Ascending aorta (tissue), 2 donors: ENCODE results near the gene CEACAM16. TPM values are rescaled to one million over a fixed set of nuclear protein-coding genes. Genes with fewer than 3 reads are reported as not detected.
"Not testable (repeated sequence)": the region's sequence is repeated elsewhere in the genome, so short reads cannot be mapped to it uniquely, and the experiment has no call there.

Experiments used
- DNase-seq, 2 donors: peaks; one replicate each; pipeline ENCODE4 v3.0.0-alpha.2; 2019; ENCODE audit warnings: low spot score in 2 of 2
- H3K27ac ChIP-seq, 2 donors: fragments of 200-600 bp; sonication (generic); one replicate each; pipeline ENCODE4 v1.5.1; 2016 to 2017; ENCODE audit warnings: mild to moderate bottlenecking in 1 of 2
- H3K27me3 ChIP-seq: fragments of 200-600 bp; sonication (generic); one replicate; pipeline ENCODE4 v1.5.1; 2017
- H3K36me3 ChIP-seq, 2 donors: fragments of 200-600 bp; sonication (generic); one replicate each; pipeline ENCODE4 v1.5.1; 2016
- H3K4me1 ChIP-seq, 2 donors: fragments of 200-600 bp; sonication (generic); one replicate each; pipeline ENCODE4 v1.5.1; 2016 to 2017; ENCODE audit warnings: mild to moderate bottlenecking in 1 of 2
- H3K4me3 ChIP-seq, 2 donors: fragments of 200-600 bp; sonication (generic); one replicate each; pipeline ENCODE4 v1.5.1; 2016 to 2017; ENCODE audit warnings: mild to moderate bottlenecking in 1 of 2
- H3K9me3 ChIP-seq, 2 donors: fragments of 200-600 bp; sonication (generic); one replicate each; pipeline ENCODE4 v1.5.1; 2016
- CTCF ChIP-seq, 3 experiments: fragments of 200-600 bp in 2 of 3; fragments of 450-650 bp in 1 of 3; sonication (generic) in 2 of 3; IDR thresholded peaks; one replicate each; pipeline ENCODE4 v1.5.1; 2016 to 2019; ENCODE audit warnings: antibody characterized with exemption in 3 of 3, mild to moderate bottlenecking in 1 of 3, moderate library complexity in 1 of 3
- intact Hi-C: fragments of 100-400 bp; cut with DNase I; formaldehyde crosslinking; loops from one replicate; pipeline ENCODE4 v1.15.1; 2023
- total RNA-seq: library from RNA; depleted of rRNA; stranded (reverse); fragments of >200 nt; gene quantifications from one replicate; pipeline ENCODE4 v1.1.0, GENCODE V29; 2016

Gene CEACAM16
- total RNA-seq, 1 donor from 2014 or later, result not detected

- Histone ChIP-seq H3K4me3 (no peak overlapping the region), H3K27ac (no peak overlapping the region), H3K27me3 (no peaks in the 10 kb centered on the region), H3K36me3 (peaks cover 10 to 13% of the 10 kb centered on the region in 2 donors), H3K9me3 (no peaks in the 10 kb centered on the region), H3K4me1 (no peaks in the 10 kb centered on the region)
- intact Hi-C loops, result no loop called here
- TF ChIP-seq CTCF (IDR thresholded peaks at IDR 0.05), result no peak
- DNase-seq, result no peak
Observed at GRCh38 chr19:44680536-44680935, 18.4 kb upstream of the CEACAM16 start.

- Histone ChIP-seq H3K4me3 (no peak overlapping the region), H3K4me1 (no peaks in the 10 kb centered on the region), H3K9me3 (no peaks in the 10 kb centered on the region), H3K27ac (no peak overlapping the region), H3K36me3 (peaks cover 10% of the 10 kb centered on the region in 2 donors), H3K27me3 (no peaks in the 10 kb centered on the region)
- no peak for TF ChIP-seq CTCF (IDR thresholded peaks at IDR 0.05)
- DNase-seq, result no peak
- intact Hi-C loops, result no loop called here
Observed at GRCh38 chr19:44681992-44682790, 16.8 kb upstream of the CEACAM16 start.

- no peak for TF ChIP-seq CTCF (IDR thresholded peaks at IDR 0.05)
- no peak for DNase-seq
- no peaks in the 10 kb centered on the region for H3K9me3 ChIP-seq
- intact Hi-C loops, result no loop called here
- H3K4me1 ChIP-seq, result no peaks in the 10 kb centered on the region
- no peak overlapping the region for H3K4me3 ChIP-seq
- peaks cover 10% of the 10 kb centered on the region in 2 donors for H3K36me3 ChIP-seq
- no peaks in the 10 kb centered on the region for H3K27me3 ChIP-seq
- H3K27ac ChIP-seq, result no peak overlapping the region
Observed at GRCh38 chr19:44682807-44683206, 16.1 kb upstream of the CEACAM16 start.

- TF ChIP-seq CTCF (IDR thresholded peaks at IDR 0.05), result no peak
- H3K36me3 ChIP-seq, result peaks cover 10% of the 10 kb centered on the region in 2 donors
- no peak for DNase-seq
- H3K9me3 ChIP-seq, result no peaks in the 10 kb centered on the region
- no peak overlapping the region for H3K4me3 ChIP-seq
- intact Hi-C loops, result no loop called here
- no peaks in the 10 kb centered on the region for H3K4me1 ChIP-seq
- no peak overlapping the region for H3K27ac ChIP-seq
- H3K27me3 ChIP-seq, result no peaks in the 10 kb centered on the region
Observed at GRCh38 chr19:44683434-44684210, 15.3 kb upstream of the CEACAM16 start.

- intact Hi-C loops, H3K36me3 ChIP-seq, H3K27ac ChIP-seq: not testable (repeated sequence)
Observed at GRCh38 chr19:44684396-44684795, 14.6 kb upstream of the CEACAM16 start.

More at GRCh38 chr19:44684396-44684795, 14.6 kb upstream of the CEACAM16 start:
- H3K9me3 ChIP-seq, H3K4me1 ChIP-seq, H3K4me3 ChIP-seq, DNase-seq, H3K27me3 ChIP-seq: not testable (repeated sequence)
